Stimulated activated CD4-positive, alpha-beta T cell treated with anti-CD3 and anti-CD28 coated beads, Interleukin-1b, Interleukin-23, amount 100 ng/mL, for 24 hours (primary cell): ENCODE data around the gene BTG1.
"Not testable (repeated sequence)": the region's sequence is repeated elsewhere in the genome, so short reads cannot be mapped to it uniquely, and the experiment has no call there.

ENCODE experiments used
- DNase-seq, 4 experiments: peaks; one replicate each; pipeline ENCODE4 v3.0.0-alpha.2; 2020; ENCODE audit warnings: low read depth in 4 of 4, low spot score in 1 of 4

The BTG1 gene

DNA sequence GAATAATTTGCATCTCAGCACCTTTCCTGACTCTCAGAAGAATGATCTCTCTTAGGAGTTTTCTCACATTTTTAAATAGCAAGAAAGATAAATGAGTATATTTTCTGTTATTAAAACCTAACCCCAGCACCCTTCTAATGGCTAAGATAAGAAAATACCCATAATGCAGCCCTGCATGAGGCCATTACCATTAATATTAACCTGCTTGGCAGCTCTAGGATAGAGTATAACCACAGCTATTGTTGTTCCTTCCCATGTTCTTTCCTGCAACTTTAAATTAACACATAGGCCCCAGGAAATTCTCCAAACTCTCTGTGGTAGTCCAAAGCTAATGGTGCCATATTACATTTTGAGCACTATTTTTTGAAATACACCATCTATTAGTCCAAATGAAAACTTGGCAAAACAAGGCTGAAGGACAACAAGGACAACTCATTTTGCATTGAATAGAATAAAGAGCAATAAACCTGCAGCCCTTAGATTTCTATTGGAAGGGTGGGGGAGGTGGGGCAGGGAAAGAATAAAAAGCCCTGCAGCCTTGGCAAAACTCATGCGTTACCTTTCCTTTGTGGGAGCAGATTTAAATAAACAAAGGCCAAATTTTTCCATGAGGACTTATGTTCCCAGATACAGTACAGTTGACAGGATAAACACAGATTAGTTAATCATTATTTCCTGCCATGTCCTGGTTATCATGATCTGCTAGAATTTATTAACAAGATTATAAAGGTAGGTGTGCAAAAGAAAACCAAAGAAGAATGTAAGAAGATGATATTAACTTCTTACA lies 46.9 kb downstream of the BTG1 start:
- no peak for DNase-seq

DNA sequence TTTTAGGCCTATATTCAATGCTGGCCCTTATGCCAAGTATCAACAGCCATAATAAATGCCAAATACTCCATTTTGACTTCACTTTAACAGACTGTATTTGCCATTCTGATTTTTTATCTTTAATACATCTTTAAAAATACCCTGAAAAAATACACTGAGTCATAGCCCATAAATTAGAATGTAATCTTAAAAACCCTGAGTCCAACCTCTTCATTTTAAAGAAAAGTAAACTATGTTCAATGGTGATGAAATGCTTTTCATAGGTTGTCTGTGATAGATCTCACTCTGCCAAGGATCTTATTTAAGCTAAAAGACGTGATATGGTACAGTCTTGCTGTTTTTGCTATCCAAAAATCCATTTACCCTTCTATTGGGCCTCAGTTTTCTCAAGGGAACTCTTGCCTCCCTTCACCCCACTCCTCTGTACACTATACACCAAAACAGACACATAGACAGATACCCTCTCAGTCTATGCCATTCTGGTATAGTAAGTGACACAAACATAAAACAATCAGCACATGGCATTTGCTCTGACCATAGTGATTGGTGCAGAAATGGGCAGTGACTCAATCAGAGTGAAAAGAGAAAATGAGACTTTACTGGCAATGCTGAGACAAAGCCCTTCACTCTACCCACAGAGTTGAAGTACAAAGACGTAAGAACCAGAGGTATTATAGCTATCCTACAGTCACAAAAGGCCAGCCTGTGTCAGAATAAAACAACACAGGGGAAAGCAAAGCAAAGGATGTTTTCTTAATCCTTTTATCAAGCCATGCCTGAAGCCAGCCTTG lies 49.1 kb downstream of the BTG1 start:
- DNase-seq, result no peak

DNA sequence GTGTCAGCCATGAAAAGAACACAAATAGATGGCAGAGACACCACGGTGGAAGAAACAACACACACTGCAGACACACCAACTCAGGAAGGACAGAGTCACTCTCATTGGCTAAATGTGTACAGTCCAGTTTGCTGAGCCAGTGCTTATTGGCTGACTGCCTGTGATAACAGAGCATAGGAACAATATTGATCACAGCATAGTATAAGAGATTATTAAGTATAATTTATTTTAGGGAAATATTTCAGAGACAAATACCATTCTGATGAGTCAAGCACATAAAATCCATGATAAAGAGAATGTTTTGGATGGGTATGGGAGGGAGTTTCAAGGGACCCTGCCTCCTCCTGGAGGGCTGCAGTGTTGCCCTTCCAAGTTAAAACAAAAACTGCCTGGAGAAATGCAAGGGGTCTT lies 50.9 kb downstream of the BTG1 start:
- DNase-seq, result no peak

DNA sequence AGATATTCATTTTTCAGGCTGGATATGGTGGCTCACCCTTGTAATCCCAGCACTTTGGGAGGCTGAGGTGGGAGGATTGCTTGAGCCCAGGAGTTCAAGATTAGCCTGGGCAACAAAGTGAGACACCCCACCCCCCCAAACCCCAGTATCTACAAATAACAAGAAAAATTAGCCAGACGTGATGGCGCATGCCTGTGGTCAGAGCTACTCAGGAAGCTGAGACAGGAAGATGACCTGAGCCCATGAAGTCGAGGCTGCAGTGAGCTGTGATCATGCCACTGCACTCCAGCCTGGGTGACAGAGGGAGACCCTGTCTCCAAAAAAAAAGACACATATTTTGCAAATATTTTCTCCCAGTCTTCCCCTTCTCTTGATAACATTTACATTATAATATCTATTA lies 51.3 kb downstream of the BTG1 start:
- DNase-seq, result not testable (repeated sequence)
